OCI-LY1 (cell line): ENCODE results near the gene LDLRAD1.
"Not testable (repeated sequence)": the region's sequence is repeated elsewhere in the genome, so short reads cannot be mapped to it uniquely, and the experiment has no call there.

Experiments used
- H2AFZ ChIP-seq: fragments of 200-600 bp; sonication (generic), shearing (Covaris generic); 2 replicates; pipeline ENCODE4 v1.6.0; 2014; ENCODE audit warnings: antibody characterized with exemption, mild to moderate bottlenecking, low read length
- H3F3A ChIP-seq: fragments of 200-600 bp; sonication (generic), shearing (Covaris generic); 2 replicates; pipeline ENCODE4 v1.6.0; 2014; ENCODE audit warnings: mild to moderate bottlenecking, antibody characterized with exemption, low read length, moderate library complexity; ENCODE audit not compliant: insufficient read depth
- H3K27ac ChIP-seq: fragments of 200-600 bp; sonication (generic); 2 replicates; pipeline ENCODE4 v1.5.1; 2014; ENCODE audit warnings: low read length, mixed run types, mild to moderate bottlenecking, low read depth; ENCODE audit not compliant: poor library complexity, severe bottlenecking
- H3K27me3 ChIP-seq: fragments of 200-600 bp; sonication (generic); 2 replicates; pipeline ENCODE4 v1.6.0; 2014; ENCODE audit warnings: antibody characterized with exemption, mild to moderate bottlenecking, low read length, moderate library complexity; ENCODE audit not compliant: insufficient read depth
- H3K36me3 ChIP-seq: fragments of 200-600 bp; sonication (generic); 2 replicates; pipeline ENCODE4 v1.6.1; 2014; ENCODE audit warnings: mild to moderate bottlenecking, antibody characterized with exemption, low read length, moderate library complexity, mixed read lengths; ENCODE audit not compliant: insufficient read depth
- H3K4me1 ChIP-seq: fragments of 200-600 bp; sonication (generic); 2 replicates; pipeline ENCODE4 v1.5.1; 2014; ENCODE audit warnings: mild to moderate bottlenecking, low read length, moderate library complexity; ENCODE audit not compliant: insufficient read depth, severe bottlenecking
- H3K4me2 ChIP-seq: fragments of 200-600 bp; sonication (generic), shearing (Covaris generic); 2 replicates; pipeline ENCODE4 v1.6.1; 2014; ENCODE audit warnings: low read length
- H3K4me3 ChIP-seq: fragments of 200-600 bp; sonication (generic); 2 replicates; pipeline ENCODE4 v1.5.1; 2014; ENCODE audit warnings: low read length, low read depth, mild to moderate bottlenecking, mixed read lengths; ENCODE audit not compliant: poor library complexity, severe bottlenecking
- H3K79me2 ChIP-seq: fragments of 200-600 bp; shearing (Covaris generic); 2 replicates; pipeline ENCODE4 v1.6.1; 2016; ENCODE audit warnings: mixed run types, low read length, mixed read lengths; ENCODE audit not compliant: insufficient read depth
- H3K9ac ChIP-seq: fragments of 200-600 bp; sonication (generic), shearing (Covaris generic); 2 replicates; pipeline ENCODE4 v1.6.1; 2014; ENCODE audit warnings: mild to moderate bottlenecking, low read length, mixed read lengths
- H3K9me2 ChIP-seq: fragments of 200-600 bp; sonication (generic), shearing (Covaris generic); 2 replicates; pipeline ENCODE4 v1.6.1; 2014; ENCODE audit warnings: low read depth, mild to moderate bottlenecking, low read length, mixed read lengths
- H3K9me3 ChIP-seq: fragments of 200-600 bp; shearing (Covaris generic); 2 replicates; pipeline ENCODE4 v1.6.1; 2014; ENCODE audit warnings: low read length, mixed read lengths
- H4K20me1 ChIP-seq: fragments of 200-600 bp; sonication (generic), shearing (Covaris generic); 2 replicates; pipeline ENCODE4 v1.6.0; 2016; ENCODE audit warnings: mild to moderate bottlenecking, low read length; ENCODE audit not compliant: insufficient read depth
- CTCF ChIP-seq: fragments of 200-600 bp; sonication (generic), shearing (Covaris generic); IDR thresholded peaks from 2 replicates; pipeline ENCODE4 v1.5.1; 2017; ENCODE audit warnings: mild to moderate bottlenecking, antibody characterized with exemption, low read length, moderate library complexity, mixed read lengths
- EZH2 ChIP-seq: fragments of 200-600 bp; sonication (generic), shearing (Covaris generic); IDR thresholded peaks from 2 replicates; pipeline ENCODE4 v1.8.0; 2017; ENCODE audit warnings: borderline replicate concordance, mixed run types, mild to moderate bottlenecking, antibody characterized with exemption, low read length, moderate library complexity, mixed read lengths

LDLRAD1 gene

GRCh38 chr1:54007613-54008012 is 10.4 kb downstream of the LDLRAD1 start:
- Histone ChIP-seq H3K27ac (no peak overlapping the region), H3K4me1 (no peaks in the 10 kb centered on the region), H3F3A (no peaks in the 10 kb centered on the region), H4K20me1 (no peaks in the 10 kb centered on the region), H3K27me3 (peaks cover 12% of the 10 kb centered on the region; the same call in 1 of the 2 replicates), H3K4me2 (no peak overlapping the region), H3K79me2 (no peaks in the 10 kb centered on the region), H3K9ac (no peak overlapping the region), H3K4me3 (no peak overlapping the region), H3K36me3 (no peaks in the 10 kb centered on the region), H3K9me2 (no peaks in the 10 kb centered on the region), H3K9me3 (no peaks in the 10 kb centered on the region), H2AFZ (no peak overlapping the region)
- no peak for TF ChIP-seq EZH2
- no peak for TF ChIP-seq CTCF

GRCh38 chr1:54006508-54006907 is 11.5 kb downstream of the LDLRAD1 start:
- Histone ChIP-seq H3K4me3 (no peak overlapping the region), H3K9ac (no peak overlapping the region), H3K79me2 (no peaks in the 10 kb centered on the region), H3K9me2 (no peaks in the 10 kb centered on the region), H4K20me1 (no peaks in the 10 kb centered on the region), H3K4me1 (no peaks in the 10 kb centered on the region), H3K4me2 (no peak overlapping the region), H3K27me3 (peaks cover 12% of the 10 kb centered on the region; the same call in 1 of the 2 replicates), H3K27ac (no peak overlapping the region), H3K9me3 (no peaks in the 10 kb centered on the region), H2AFZ (no peak overlapping the region), H3F3A (no peaks in the 10 kb centered on the region), H3K36me3 (no peaks in the 10 kb centered on the region)
- TF ChIP-seq CTCF = no peak
- TF ChIP-seq EZH2 = no peak

GRCh38 chr1:54004481-54005049 is 13.4 kb downstream of the LDLRAD1 start:
- no peak overlapping the region for H3K4me3 ChIP-seq
- H3K27ac ChIP-seq = no peak overlapping the region
- H3K36me3 ChIP-seq = no peaks in the 10 kb centered on the region
- no peaks in the 10 kb centered on the region for H3K4me1 ChIP-seq
- H3K9me3 ChIP-seq = no peaks in the 10 kb centered on the region
- H3F3A ChIP-seq = no peaks in the 10 kb centered on the region
- no peaks in the 10 kb centered on the region for H3K79me2 ChIP-seq
- no peak overlapping the region for H3K9ac ChIP-seq
- no peaks in the 10 kb centered on the region for H3K9me2 ChIP-seq
- peaks cover 8% of the 10 kb centered on the region; the same call in 1 of the 2 replicates for H3K27me3 ChIP-seq
- no peak for TF ChIP-seq EZH2
- TF ChIP-seq CTCF = no peak
- no peak overlapping the region for H2AFZ ChIP-seq
- H3K4me2 ChIP-seq = no peak overlapping the region
- no peaks in the 10 kb centered on the region for H4K20me1 ChIP-seq

GRCh38 chr1:54003750-54004480 is 14.1 kb downstream of the LDLRAD1 start:
- H3K27ac ChIP-seq = not testable (repeated sequence)

More at GRCh38 chr1:54003750-54004480, 14.1 kb downstream of the LDLRAD1 start:
- not testable (repeated sequence) for H3F3A ChIP-seq, H3K79me2 ChIP-seq, H2AFZ ChIP-seq, H3K4me1 ChIP-seq, H3K4me3 ChIP-seq, H3K27me3 ChIP-seq, H3K9me2 ChIP-seq, H3K36me3 ChIP-seq, H3K9me3 ChIP-seq, H4K20me1 ChIP-seq, H3K9ac ChIP-seq, H3K4me2 ChIP-seq
